Astrocyte of the cerebellum (primary cell): ENCODE data around the gene SMYD4.
A peak's percentile ranks its signal among the peaks of the same experiment; 100 is the strongest.

Source experiments
- DNase-seq: peaks from one replicate; pipeline ENCODE4 v3.0.0-alpha.2; 2011; ENCODE audit warnings: low read depth
- H3K4me3 ChIP-seq: 2 replicates; pipeline ENCODE4 v1.5.1; 2011; ENCODE audit warnings: mild to moderate bottlenecking, low read depth, low read length, moderate library complexity
- in situ Hi-C: cut with HindIII; loops from 2 replicates; pipeline ENCODE4 v1.10.0; 2017; ENCODE audit warnings: low sequenced_read_pairs
- TF ChIP-seq, protein P1 (sequence below): IDR thresholded peaks from 2 replicates; pipeline ENCODE4 v1.5.1; 2012; ENCODE audit warnings: low read length, low read depth, moderate library complexity, mild to moderate bottlenecking; ENCODE audit errors: missing control alignments

The SMYD4 gene

DNA sequence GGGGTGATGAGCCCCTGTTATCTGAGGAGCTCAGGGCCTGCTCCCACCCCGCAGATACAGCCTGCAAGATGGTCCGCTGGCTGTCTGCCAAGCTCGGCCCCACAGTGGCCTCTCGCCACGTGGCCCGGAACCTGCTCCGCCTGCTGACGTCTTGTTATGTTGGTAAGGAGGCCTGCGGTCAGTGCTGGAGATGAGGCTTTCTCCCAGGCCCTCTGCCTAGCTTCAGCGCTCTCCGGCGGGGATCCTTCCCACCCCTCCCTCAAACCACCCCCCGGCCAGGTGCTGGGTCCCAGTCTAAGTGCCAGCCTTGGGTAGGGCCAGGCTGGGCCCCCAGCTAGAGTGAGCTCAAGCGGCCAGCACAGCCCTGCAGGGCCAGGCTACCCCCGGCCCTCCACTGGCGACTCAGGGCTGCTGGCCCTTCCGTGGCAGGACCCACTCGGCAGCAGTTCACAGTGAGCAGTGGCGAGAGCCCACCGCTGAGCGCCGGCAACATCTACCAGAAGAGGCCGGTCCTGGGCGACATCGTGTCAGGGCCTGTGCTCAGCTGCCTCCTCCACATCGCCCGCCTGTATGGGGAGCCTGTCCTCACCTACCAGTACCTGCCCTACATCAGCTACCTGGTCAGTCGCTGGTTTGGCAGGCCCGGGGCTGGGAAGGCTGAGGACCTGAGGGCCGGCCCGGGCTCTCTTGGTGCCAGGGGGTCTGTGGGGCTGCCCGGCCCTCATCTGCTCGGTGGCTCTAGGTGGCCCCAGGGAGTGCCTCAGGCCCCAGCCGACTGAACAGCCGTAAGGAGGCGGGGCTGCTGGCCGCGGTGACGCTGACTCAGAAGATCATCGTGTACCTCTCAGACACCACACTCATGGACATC lies 99.1 kb downstream of the SMYD4 start:
- peak; percentile 39 for DNase-seq
- H3K4me3 ChIP-seq: no peak overlapping the region
- TF ChIP-seq, protein P1, sequence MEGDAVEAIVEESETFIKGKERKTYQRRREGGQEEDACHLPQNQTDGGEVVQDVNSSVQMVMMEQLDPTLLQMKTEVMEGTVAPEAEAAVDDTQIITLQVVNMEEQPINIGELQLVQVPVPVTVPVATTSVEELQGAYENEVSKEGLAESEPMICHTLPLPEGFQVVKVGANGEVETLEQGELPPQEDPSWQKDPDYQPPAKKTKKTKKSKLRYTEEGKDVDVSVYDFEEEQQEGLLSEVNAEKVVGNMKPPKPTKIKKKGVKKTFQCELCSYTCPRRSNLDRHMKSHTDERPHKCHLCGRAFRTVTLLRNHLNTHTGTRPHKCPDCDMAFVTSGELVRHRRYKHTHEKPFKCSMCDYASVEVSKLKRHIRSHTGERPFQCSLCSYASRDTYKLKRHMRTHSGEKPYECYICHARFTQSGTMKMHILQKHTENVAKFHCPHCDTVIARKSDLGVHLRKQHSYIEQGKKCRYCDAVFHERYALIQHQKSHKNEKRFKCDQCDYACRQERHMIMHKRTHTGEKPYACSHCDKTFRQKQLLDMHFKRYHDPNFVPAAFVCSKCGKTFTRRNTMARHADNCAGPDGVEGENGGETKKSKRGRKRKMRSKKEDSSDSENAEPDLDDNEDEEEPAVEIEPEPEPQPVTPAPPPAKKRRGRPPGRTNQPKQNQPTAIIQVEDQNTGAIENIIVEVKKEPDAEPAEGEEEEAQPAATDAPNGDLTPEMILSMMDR: no peak
- in situ Hi-C loops: no loop called here

DNA sequence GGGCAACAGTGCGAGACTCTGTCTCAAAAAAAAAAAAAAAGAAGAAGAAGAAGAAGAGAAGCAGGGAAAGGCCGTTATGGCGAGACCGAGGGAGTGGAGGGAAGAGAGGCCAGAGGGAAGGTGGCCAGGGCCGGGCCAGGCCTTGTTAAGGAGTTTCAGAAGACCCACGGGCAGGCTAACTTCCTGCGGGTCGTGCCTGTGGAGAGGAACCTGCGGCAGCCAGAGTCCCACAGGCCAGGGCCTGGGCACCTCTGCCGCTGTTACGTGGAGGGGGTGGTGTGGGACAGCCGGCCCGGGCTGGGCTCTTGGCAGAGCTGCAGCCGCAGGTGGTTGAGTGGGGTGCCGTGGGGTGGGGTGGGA lies 99.8 kb downstream of the SMYD4 start:
- DNase-seq: no peak
- in situ Hi-C loops: no loop called here
- no peak overlapping the region for H3K4me3 ChIP-seq
- TF ChIP-seq, protein P1: no peak
